Measurements from ENCODE around the gene ZC3H12D. TPM values are rescaled to one million over a fixed set of nuclear protein-coding genes. Genes with fewer than 3 reads are reported as not detected.
"Not testable (repeated sequence)": the region's sequence is repeated elsewhere in the genome, so short reads cannot be mapped to it uniquely, and the experiment has no call there.

Gene ZC3H12D
- total and polyA plus RNA-seq, 9 donors = 0.15 to 1.3 (median 0.45) TPM

GRCh38 chr6:149501201-149501600 is 16.4 kb upstream of the ZC3H12D start:
- H3K4me1 ChIP-seq (ENCODE audit: insufficient read depth) = no peaks in the 10 kb centered on the region
- TF ChIP-seq POLR2A (IDR thresholded peaks at IDR 0.05) = no peak
- TF ChIP-seq CTCF (IDR thresholded peaks at IDR 0.05) = no peak
- TF ChIP-seq EP300 (IDR thresholded peaks at IDR 0.05) = no peak
- H3K36me3 ChIP-seq = no peaks in the 10 kb centered on the region
- H3K27me3 ChIP-seq = no peaks in the 10 kb centered on the region
- no peak for DNase-seq
- H3K4me3 ChIP-seq = no peak overlapping the region
- intact Hi-C loops (cut with DNase I) = loop anchor here in 1 of 4 donors (10.0 kb wide), 1 partner anchor 466 kb away; no protein-coding TSS in a partner anchor
- no peak overlapping the region for H3K27ac ChIP-seq
- H3K9me3 ChIP-seq = no peaks in the 10 kb centered on the region
- 85 to 96% (median 94%) methylated on average over 1 of the region's 1 CpG for WGBS, 3 donors

GRCh38 chr6:149500096-149500495 is 15.3 kb upstream of the ZC3H12D start:
- no peak overlapping the region for H3K4me3 ChIP-seq
- no peak for TF ChIP-seq POLR2A (IDR thresholded peaks at IDR 0.05)
- TF ChIP-seq EP300 (IDR thresholded peaks at IDR 0.05) = no peak
- TF ChIP-seq CTCF (IDR thresholded peaks at IDR 0.05) = no peak
- no peaks in the 10 kb centered on the region for H3K9me3 ChIP-seq
- 88 to 97% (median 90%) methylated on average over 1 of the region's 1 CpG for WGBS, 3 donors
- no peaks in the 10 kb centered on the region for H3K4me1 ChIP-seq (ENCODE audit: insufficient read depth)
- no peak for DNase-seq
- H3K27ac ChIP-seq = no peak overlapping the region
- no peaks in the 10 kb centered on the region for H3K36me3 ChIP-seq
- intact Hi-C loops (cut with DNase I) = loop anchor here in 1 of 4 donors (10.0 kb wide), 1 partner anchor 465 kb away; no protein-coding TSS in a partner anchor
- no peaks in the 10 kb centered on the region for H3K27me3 ChIP-seq

GRCh38 chr6:149499066-149499465 is 14.3 kb upstream of the ZC3H12D start:
- TF ChIP-seq EP300 (IDR thresholded peaks at IDR 0.05) = no peak
- no peak for TF ChIP-seq CTCF (IDR thresholded peaks at IDR 0.05)
- no peak for TF ChIP-seq POLR2A (IDR thresholded peaks at IDR 0.05)
- Histone ChIP-seq H3K36me3 (no peaks in the 10 kb centered on the region), H3K9me3 (no peaks in the 10 kb centered on the region), H3K4me3 (no peak overlapping the region), H3K27ac (no peak overlapping the region), H3K27me3 (no peaks in the 10 kb centered on the region), H3K4me1 (ENCODE audit: insufficient read depth) (no peaks in the 10 kb centered on the region)
- DNase-seq = no peak
- WGBS, 3 donors = 34 to 51% (median 47%) methylated on average over 3 of the region's 3 CpGs
- intact Hi-C loops (cut with DNase I) = no loop called here

GRCh38 chr6:149497365-149497764 is 12.6 kb upstream of the ZC3H12D start:
- WGBS, 3 donors = 94 to 98% (median 98%) methylated on average over 2 of the region's 2 CpGs
- intact Hi-C loops (cut with DNase I) = no loop called here
- no peak overlapping the region for H3K4me3 ChIP-seq
- TF ChIP-seq CTCF (IDR thresholded peaks at IDR 0.05) = no peak
- no peak for TF ChIP-seq EP300 (IDR thresholded peaks at IDR 0.05)
- TF ChIP-seq POLR2A (IDR thresholded peaks at IDR 0.05) = no peak
- H3K27me3 ChIP-seq = no peaks in the 10 kb centered on the region
- no peaks in the 10 kb centered on the region for H3K4me1 ChIP-seq (ENCODE audit: insufficient read depth)
- H3K36me3 ChIP-seq = no peaks in the 10 kb centered on the region
- H3K27ac ChIP-seq = no peak overlapping the region
- DNase-seq = no peak
- H3K9me3 ChIP-seq = no peaks in the 10 kb centered on the region

- H3K27me3 ChIP-seq; intact Hi-C loops (cut with DNase I); DNase-seq; H3K9me3 ChIP-seq; H3K36me3 ChIP-seq; H3K27ac ChIP-seq; H3K4me3 ChIP-seq; H3K4me1 ChIP-seq (ENCODE audit: insufficient read depth): not testable (repeated sequence)
- 80 to 85% (median 84%) methylated on average over 6 of the region's 6 CpGs for WGBS, 3 donors
Observed at GRCh38 chr6:149496597-149496996, 11.8 kb upstream of the ZC3H12D start.

- H3K36me3 ChIP-seq; H3K4me1 ChIP-seq (ENCODE audit: insufficient read depth); H3K27ac ChIP-seq; DNase-seq; intact Hi-C loops (cut with DNase I); H3K27me3 ChIP-seq; H3K4me3 ChIP-seq; H3K9me3 ChIP-seq: not testable (repeated sequence)
- WGBS, 3 donors = 77 to 88% (median 86%) methylated on average over 11 of the region's 11 CpGs
Observed at GRCh38 chr6:149495349-149496016, 10.7 kb upstream of the ZC3H12D start.

GRCh38 chr6:149494810-149495209 is 10.0 kb upstream of the ZC3H12D start:
- H3K4me3 ChIP-seq; H3K4me1 ChIP-seq (ENCODE audit: insufficient read depth); H3K27ac ChIP-seq; DNase-seq; H3K36me3 ChIP-seq; intact Hi-C loops (cut with DNase I); H3K9me3 ChIP-seq; H3K27me3 ChIP-seq: not testable (repeated sequence)
- WGBS, 3 donors = 87 to 92% (median 92%) methylated on average over 4 of the region's 4 CpGs
